T-cell (primary cell): Measurements from ENCODE around the gene HMMR. TPM values are rescaled to one million over a fixed set of nuclear protein-coding genes. Genes with fewer than 3 reads are reported as not detected.

Experiments used
- ATAC-seq, 4 experiments: fragments of 200-7000 bp in 3 of 4; fragments of 150-1000 bp in 1 of 4; cut with Tn5 transposase; replicated peaks in 1 of 4; 1 replicate in 3 of 4; 2 replicates in 1 of 4; pipeline ENCODE4 v1.10.0; 2021; ENCODE audit warnings: moderate library complexity in 3 of 4, mild to moderate bottlenecking in 2 of 4, moderate number of reproducible peaks in 1 of 4
- CTCF ChIA-PET, 2 donors: fragments of 300-600 bp; sonication (Branson Sonifier 250); formaldehyde crosslinking; loops; one replicate each; lab custom pipeline; 2022; ENCODE audit warnings: antibody characterized with exemption in 2 of 2; lab: Charles Lee
- POLR2A ChIA-PET, 2 donors: fragments of 300-600 bp; sonication (Branson Sonifier 250); formaldehyde crosslinking; loops; one replicate each; lab custom pipeline; 2022; ENCODE audit warnings: antibody characterized with exemption in 2 of 2; lab: Charles Lee
- DNase-seq, 35 experiments: peaks; one replicate each; pipeline versions ENCODE4 v3.0.0 to v3.0.0-alpha.2; 2013 to 2023
- H3K27ac ChIP-seq: one replicate; pipeline ENCODE4 v1.5.1; 2013; ENCODE audit warnings: low read length
- H3K27me3 ChIP-seq, 2 experiments: replicated peaks in 1 of 2; 1 replicate in 1 of 2; 2 replicates in 1 of 2; pipeline versions ENCODE4 v1.6.1 to v1.7.0; 2013; ENCODE audit warnings: low read length in 1 of 2, mixed read lengths in 1 of 2; ENCODE audit not compliant: control insufficient read depth in 2 of 2, insufficient read depth in 2 of 2; ENCODE audit errors: extremely low read depth in 1 of 2
- H3K36me3 ChIP-seq, 2 donors: 1 replicate in 1 of 2; 2 replicates in 1 of 2; pipeline versions ENCODE4 v1.6.1 to v1.7.0; 2013; ENCODE audit warnings: low read length in 1 of 2; ENCODE audit not compliant: control insufficient read depth in 2 of 2, insufficient read depth in 1 of 2; ENCODE audit errors: extremely low read depth in 1 of 2
- H3K4me1 ChIP-seq, 2 experiments: 1 replicate in 1 of 2; 2 replicates in 1 of 2; pipeline versions ENCODE4 v1.6.1 to v1.7.0; 2013; ENCODE audit warnings: low read length in 2 of 2, mixed read lengths in 1 of 2; ENCODE audit not compliant: insufficient read depth in 2 of 2, control insufficient read depth in 1 of 2; ENCODE audit errors: extremely low read depth in 1 of 2
- H3K4me3 ChIP-seq, 2 donors: 1 replicate in 1 of 2; 2 replicates in 1 of 2; pipeline versions ENCODE4 v1.5.1 to v1.7.0; 2013; ENCODE audit warnings: mild to moderate bottlenecking in 2 of 2, low read length in 1 of 2, moderate library complexity in 1 of 2; ENCODE audit not compliant: control insufficient read depth in 1 of 2; ENCODE audit errors: extremely low read depth in 1 of 2
- H3K9me3 ChIP-seq: 2 replicates; pipeline ENCODE4 v1.7.0; 2013
- H3K27ac Mint-ChIP-seq, 2 donors: one replicate each; pipeline ENCODE4 v1.8.0; 2020 to 2021; ENCODE audit warnings: mild to moderate bottlenecking in 2 of 2, mixed read lengths in 2 of 2
- H3K27me3 Mint-ChIP-seq, 2 donors: one replicate each; pipeline ENCODE4 v1.8.0; 2021 to 2022; ENCODE audit warnings: mixed read lengths in 2 of 2
- H3K36me3 Mint-ChIP-seq: one replicate; pipeline ENCODE4 v1.8.0; 2021; ENCODE audit warnings: mixed read lengths
- H3K4me1 Mint-ChIP-seq, 3 donors: one replicate each; pipeline ENCODE4 v1.8.0; 2020 to 2022; ENCODE audit warnings: mixed read lengths in 3 of 3, mild to moderate bottlenecking in 1 of 3
- H3K4me3 Mint-ChIP-seq, 3 donors: one replicate each; pipeline ENCODE4 v1.8.0; 2020 to 2022; ENCODE audit warnings: mild to moderate bottlenecking in 3 of 3, mixed read lengths in 3 of 3, moderate library complexity in 3 of 3
- H3K9me3 Mint-ChIP-seq, 3 donors: one replicate each; pipeline ENCODE4 v1.8.0; 2020 to 2022; ENCODE audit warnings: mixed read lengths in 3 of 3
- WGBS: methylation state at CpG from one replicate; pipeline ENCODE4 v1.1.5; 2013; ENCODE audit warnings: missing lambda C conversion rate; ENCODE audit not compliant: insufficient coverage; 5-methylcytosine and 5-hydroxymethylcytosine counted together
- total RNA-seq, 35 experiments: library from RNA in 6 of 35; stranded (reverse) in 6 of 35; fragments of 120-200 nt in 1 of 35; gene quantifications; one replicate each; pipeline versions ENCODE4 v1.2.1 to v1.2.4 and lab custom pipeline; 2013 to 2026

HMMR gene
- total RNA-seq, 5 donors from 2014 or later (not counting 1 experiment from before 2014, with no cell fraction given), result 0.41 to 0.88 (median 0.84) TPM

- CTCF ChIA-PET, result interaction anchor here in 1 of 2 donors (0.6 to 1.0 kb wide), 2 partner anchors 26 kb away, joined by 3 to 4 read pairs; partner anchors contain the start of genes HMMR and NUDCD2
- ATAC-seq, result no peak
Observed at GRCh38 chr5:163434401-163434866, 26.0 kb upstream of the HMMR start.

GRCh38 chr5:163436515-163436914 is 23.9 kb upstream of the HMMR start:
- Mint-ChIP-seq H3K9me3 (no peaks in the 10 kb centered on the region), H3K27ac (peak overlapping the region; percentile 90 to 95), H3K4me3 (peak overlapping the region; percentile 88 to 89 (median 89)), H3K27me3 (peaks cover 0 to 3% of the 10 kb centered on the region in 2 donors), H3K4me1 (peaks cover 38 to 45% (median 45%) of the 10 kb centered on the region in 3 donors), H3K36me3 (peaks cover 12% of the 10 kb centered on the region)
- Histone ChIP-seq H3K4me3 (no peak overlapping the region), H3K9me3 (no peaks in the 10 kb centered on the region), H3K36me3 (peaks cover 0 to 13% of the 10 kb centered on the region in 2 donors), H3K4me1 (peaks cover 16 to 18% of the 10 kb centered on the region in 2 experiments), H3K27me3 (no peaks in the 10 kb centered on the region), H3K27ac (peak overlapping the region; percentile 87)
- CTCF ChIA-PET, result no interaction called here
- ATAC-seq, result no peak
- no CpG with 5 or more reads among the region's 4 CpGs for WGBS
- POLR2A ChIA-PET, result interaction anchor here in 1 of 2 donors (0.7 kb wide), 1 partner anchor 72 kb away, joined by 3 read pairs; no protein-coding TSS in a partner anchor
- DNase-seq, result no peak

More at GRCh38 chr5:163434401-163434866, 26.0 kb upstream of the HMMR start:
- H3K9me3 Mint-ChIP-seq, result no peaks in the 10 kb centered on the region
- POLR2A ChIA-PET, result no interaction called here
- H3K27me3 Mint-ChIP-seq, result peaks cover 0 to 3% of the 10 kb centered on the region in 2 donors
- no CpG with 5 or more reads among the region's 3 CpGs for WGBS
- H3K4me3 Mint-ChIP-seq, result no peak overlapping the region
- H3K27ac Mint-ChIP-seq, result no peak overlapping the region
- peaks cover 14 to 18% of the 10 kb centered on the region in 2 experiments for H3K4me1 ChIP-seq
- H3K36me3 ChIP-seq, result no peaks in the 10 kb centered on the region
- H3K4me1 Mint-ChIP-seq, result peaks cover 26 to 27% (median 26%) of the 10 kb centered on the region in 3 donors
- H3K4me3 ChIP-seq, result no peak overlapping the region
- no peak for DNase-seq
- H3K36me3 Mint-ChIP-seq, result no peaks in the 10 kb centered on the region
- H3K27me3 ChIP-seq, result no peaks in the 10 kb centered on the region
- no peak overlapping the region for H3K27ac ChIP-seq
- H3K9me3 ChIP-seq, result no peaks in the 10 kb centered on the region

GRCh38 chr5:163437011-163437308 is 23.5 kb upstream of the HMMR start:
- Mint-ChIP-seq H3K27ac (peak overlapping the region; percentile 90 to 95), H3K27me3 (no peaks in the 10 kb centered on the region), H3K4me1 (peaks cover 38 to 46% (median 45%) of the 10 kb centered on the region in 3 donors), H3K4me3 (peak overlapping the region; percentile 88 to 89 (median 89)), H3K36me3 (peaks cover 12% of the 10 kb centered on the region), H3K9me3 (no peaks in the 10 kb centered on the region)
- DNase-seq (no peak), ATAC-seq (no peak)
- Histone ChIP-seq H3K27me3 (no peaks in the 10 kb centered on the region), H3K4me1 (peaks cover 16 to 18% of the 10 kb centered on the region in 2 experiments), H3K4me3 (peak overlapping the region; percentile 93 to 98), H3K27ac (peak overlapping the region; percentile 87), H3K9me3 (no peaks in the 10 kb centered on the region), H3K36me3 (peaks cover 0 to 17% of the 10 kb centered on the region in 2 donors)
- POLR2A ChIA-PET, result no interaction called here
- CTCF ChIA-PET, result interaction anchor here in 1 of 2 donors (1.4 kb wide), 1 partner anchor 36 kb away, joined by 6 read pairs; no protein-coding TSS in a partner anchor
- WGBS, result 0% methylated on average over 3 of the region's 6 CpGs

- ATAC-seq (peak; percentile 95 to 97 (median 96)), DNase-seq (peak; percentile 75 to 93 (median 83))
- H3K9me3 Mint-ChIP-seq, result no peaks in the 10 kb centered on the region
- under 1% methylated on average over 29 of the region's 51 CpGs for WGBS
- H3K4me1 Mint-ChIP-seq, result peaks cover 38 to 48% (median 46%) of the 10 kb centered on the region in 3 donors
- H3K27me3 ChIP-seq, result no peaks in the 10 kb centered on the region
- H3K36me3 Mint-ChIP-seq, result peaks cover 18% of the 10 kb centered on the region
- no peaks in the 10 kb centered on the region for H3K27me3 Mint-ChIP-seq
- peak within 1 kb of the TSS; percentile 90 to 95 for H3K27ac Mint-ChIP-seq
- peak within 1 kb of the TSS; percentile 88 to 89 (median 89) for H3K4me3 Mint-ChIP-seq
- H3K4me1 ChIP-seq, result peaks cover 16 to 18% of the 10 kb centered on the region in 2 experiments
- peaks cover 3 to 21% of the 10 kb centered on the region in 2 donors for H3K36me3 ChIP-seq
- H3K9me3 ChIP-seq, result no peaks in the 10 kb centered on the region
- POLR2A ChIA-PET, result interaction anchor here (0.6 to 1.4 kb wide), 6 partner anchors 10 to 24 kb away, joined by 3 to 10 read pairs (median 8); partner anchors contain the start of genes HMMR (in 1 of the 2) and NUDCD2 (in 1 of the 2)
- CTCF ChIA-PET, result interaction anchor here (0.9 to 5.7 kb wide), 8 partner anchors 12 to 68 kb away, joined by 4 to 55 read pairs (median 6); partner anchors contain the start of genes NUDCD2 (in 2 of the 2), HMMR (in 1 of the 2) and MAT2B (in 1 of the 2)
- H3K27ac ChIP-seq, result peak within 1 kb of the TSS; percentile 87
- H3K4me3 ChIP-seq, result peak within 1 kb of the TSS; percentile 93 to 98
Observed at GRCh38 chr5:163437309-163438182, 22.9 kb upstream of the HMMR start, which contains the start of gene CCNG1. Gene CCNG1, plus strand, starts transcription at chr5:163437595. Its CDS starts 1,662 bp downstream, at chr5:163439257.

- POLR2A ChIA-PET, result no interaction called here
- Histone ChIP-seq H3K4me1 (peaks cover 16 to 18% of the 10 kb centered on the region in 2 experiments), H3K27me3 (no peaks in the 10 kb centered on the region), H3K4me3 (no peak overlapping the region), H3K9me3 (no peaks in the 10 kb centered on the region), H3K27ac (no peak overlapping the region), H3K36me3 (peaks cover 3 to 31% of the 10 kb centered on the region in 2 donors)
- no peaks in the 10 kb centered on the region for H3K27me3 Mint-ChIP-seq
- H3K4me3 Mint-ChIP-seq, result peak overlapping the region; percentile 88 to 89 (median 89)
- no peaks in the 10 kb centered on the region for H3K9me3 Mint-ChIP-seq
- ATAC-seq (no peak), DNase-seq (peak in 1 of 35 experiments; percentile 9)
- H3K4me1 Mint-ChIP-seq, result peaks cover 38 to 48% (median 48%) of the 10 kb centered on the region in 3 donors
- peaks cover 22% of the 10 kb centered on the region for H3K36me3 Mint-ChIP-seq
- CTCF ChIA-PET, result interaction anchor here (0.6 to 5.7 kb wide), 2 partner anchors 22 to 41 kb away, joined by 3 to 55 read pairs; partner anchors contain the start of genes HMMR (in 1 of the 2) and NUDCD2 (in 1 of the 2)
- peak overlapping the region; percentile 76 to 78 for H3K27ac Mint-ChIP-seq
- WGBS, result 14% methylated on average over 1 of the region's 2 CpGs
Observed at GRCh38 chr5:163439092-163439425, 21.4 kb upstream of the HMMR start.

GRCh38 chr5:163440954-163441353 is 19.5 kb upstream of the HMMR start:
- H3K27ac ChIP-seq, result no peak overlapping the region
- H3K27me3 Mint-ChIP-seq, result no peaks in the 10 kb centered on the region
- H3K4me3 Mint-ChIP-seq, result no peak overlapping the region
- ChIA-PET CTCF (interaction anchor here in 1 of 2 donors (1.4 to 5.7 kb wide), 4 partner anchors 8 to 32 kb away, joined by 5 to 55 read pairs (median 6); partner anchors contain the start of genes HMMR and NUDCD2), POLR2A (interaction anchor here in 1 of 2 donors (2.0 kb wide), 1 partner anchor 18 kb away, joined by 14 read pairs; the partner anchor contains the start of genes HMMR and NUDCD2)
- H3K36me3 ChIP-seq, result peaks cover 3 to 44% of the 10 kb centered on the region in 2 donors
- no peaks in the 10 kb centered on the region for H3K9me3 Mint-ChIP-seq
- peaks cover 38 to 52% (median 52%) of the 10 kb centered on the region in 3 donors for H3K4me1 Mint-ChIP-seq
- DNase-seq (no peak), ATAC-seq (no peak)
- no CpG with 5 or more reads among the region's 3 CpGs for WGBS
- no peak overlapping the region for H3K4me3 ChIP-seq
- peaks cover 16 to 18% of the 10 kb centered on the region in 2 experiments for H3K4me1 ChIP-seq
- H3K36me3 Mint-ChIP-seq, result peaks cover 25% of the 10 kb centered on the region
- no peaks in the 10 kb centered on the region for H3K27me3 ChIP-seq
- H3K9me3 ChIP-seq, result no peaks in the 10 kb centered on the region
- H3K27ac Mint-ChIP-seq, result peak overlapping the region; percentile 10 to 59
